Breast epithelium (tissue), 3 donors: Measurements from ENCODE around the gene UBAP1L.

ENCODE experiments used
- CTCF ChIP-seq, 3 donors: fragments of 450-650 bp; IDR thresholded peaks; one replicate each; pipeline ENCODE4 v1.5.1; 2016 to 2017; ENCODE audit warnings: antibody characterized with exemption in 3 of 3, mild to moderate bottlenecking in 3 of 3, moderate library complexity in 3 of 3
- POLR2A ChIP-seq: fragments of 450-650 bp; IDR thresholded peaks from one replicate; pipeline ENCODE4 v1.6.1; 2016; ENCODE audit warnings: antibody characterized with exemption, mild to moderate bottlenecking, moderate library complexity

GRCh38 chr15:65072617-65073016, 42.4 kb downstream of the UBAP1L start:
- TF ChIP-seq CTCF (IDR thresholded peaks at IDR 0.05) (no peak), POLR2A (no peak)
